ENCODE results near the gene QSOX1.

Gene QSOX1

GRCh38 chr1:180211860-180212229, 57.2 kb downstream of the QSOX1 start:
- Histone ChIP-seq H3K4me1 (ENCODE audit: control insufficient read depth, insufficient read depth, low read length) (no peaks in the 10 kb centered on the region), H3K4me3 (ENCODE audit: low read length in 2 of 2) (no peak overlapping the region), H3K27me3 (ENCODE audit: control insufficient read depth in 1 of 2, insufficient read depth in 2 of 2, low read length in 2 of 2) (peaks cover 2 to 7% of the 10 kb centered on the region in 2 donors), H3K36me3 (ENCODE audit: control insufficient read depth in 2 of 2, insufficient read depth in 2 of 2, low read length in 2 of 2) (no peaks in the 10 kb centered on the region), H3K9me3 (ENCODE audit: control insufficient read depth in 2 of 2, low read length in 2 of 2) (no peaks in the 10 kb centered on the region), H3K9ac (ENCODE audit: low read length in 2 of 2) (no peak overlapping the region), H3K27ac (ENCODE audit: low read length) (no peak overlapping the region)

GRCh38 chr1:180213401-180214170, 58.9 kb downstream of the QSOX1 start:
- no peak overlapping the region for H3K27ac ChIP-seq (ENCODE audit: low read length)
- no peaks in the 10 kb centered on the region for H3K9me3 ChIP-seq (ENCODE audit: control insufficient read depth in 2 of 2, low read length in 2 of 2)
- no peaks in the 10 kb centered on the region for H3K4me1 ChIP-seq (ENCODE audit: control insufficient read depth, insufficient read depth, low read length)
- H3K27me3 ChIP-seq (ENCODE audit: control insufficient read depth in 1 of 2, insufficient read depth in 2 of 2, low read length in 2 of 2), result peaks cover 0 to 7% of the 10 kb centered on the region in 2 donors
- H3K36me3 ChIP-seq (ENCODE audit: control insufficient read depth in 2 of 2, insufficient read depth in 2 of 2, low read length in 2 of 2), result no peaks in the 10 kb centered on the region
- no peak overlapping the region for H3K4me3 ChIP-seq (ENCODE audit: low read length in 2 of 2)
- no peak overlapping the region for H3K9ac ChIP-seq (ENCODE audit: low read length in 2 of 2)

DNA sequence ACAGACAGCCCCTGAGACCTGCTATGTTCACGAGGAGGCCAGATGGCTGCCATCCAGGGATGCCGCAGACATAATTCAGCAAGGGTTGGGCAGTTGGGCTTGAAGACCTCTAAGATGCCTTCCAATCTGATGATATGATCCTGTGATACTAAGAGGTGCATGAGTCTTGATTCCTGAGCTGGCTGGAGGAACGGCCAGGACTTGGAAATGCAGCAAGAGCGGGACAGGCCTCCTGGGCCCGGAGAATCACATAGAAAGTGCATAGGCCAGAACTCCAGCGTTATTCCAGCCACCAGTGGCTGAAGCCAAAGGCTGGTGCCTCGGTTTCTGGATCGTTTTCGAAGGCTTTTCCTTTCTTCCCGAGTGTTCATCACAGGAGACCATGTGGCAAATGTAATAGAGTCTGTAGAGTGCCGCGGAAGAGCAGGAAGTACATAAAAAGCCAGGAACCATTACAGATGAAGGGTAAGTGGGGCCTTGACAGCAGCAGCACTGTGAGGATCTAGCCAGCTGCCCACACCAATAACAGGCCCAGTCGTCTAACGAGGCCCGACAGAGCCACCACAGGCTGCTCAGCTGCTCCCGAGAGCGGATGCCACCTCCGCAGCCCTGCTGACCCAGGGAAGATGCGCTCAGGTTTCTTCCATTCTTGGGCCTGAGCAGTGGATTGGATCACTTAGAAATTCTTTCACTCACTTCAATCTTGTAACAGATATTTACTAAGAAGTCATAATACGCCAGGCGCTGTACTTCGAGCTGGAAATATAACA, 61.4 kb downstream of the QSOX1 start:
- H3K4me3 ChIP-seq (ENCODE audit: low read length in 2 of 2), result no peak overlapping the region
- H3K4me1 ChIP-seq (ENCODE audit: control insufficient read depth, insufficient read depth, low read length), result no peaks in the 10 kb centered on the region
- H3K27ac ChIP-seq (ENCODE audit: low read length), result no peak overlapping the region
- peaks cover 3 to 7% of the 10 kb centered on the region in 2 donors for H3K27me3 ChIP-seq (ENCODE audit: control insufficient read depth in 1 of 2, insufficient read depth in 2 of 2, low read length in 2 of 2)
- H3K9me3 ChIP-seq (ENCODE audit: control insufficient read depth in 2 of 2, low read length in 2 of 2), result no peaks in the 10 kb centered on the region
- no peak overlapping the region for H3K9ac ChIP-seq (ENCODE audit: low read length in 2 of 2)
- H3K36me3 ChIP-seq (ENCODE audit: control insufficient read depth in 2 of 2, insufficient read depth in 2 of 2, low read length in 2 of 2), result no peaks in the 10 kb centered on the region

GRCh38 chr1:180217006-180217405, 62.3 kb downstream of the QSOX1 start:
- Histone ChIP-seq H3K27ac (ENCODE audit: low read length) (no peak overlapping the region), H3K9me3 (ENCODE audit: control insufficient read depth in 2 of 2, low read length in 2 of 2) (no peaks in the 10 kb centered on the region), H3K4me1 (ENCODE audit: control insufficient read depth, insufficient read depth, low read length) (no peaks in the 10 kb centered on the region), H3K9ac (ENCODE audit: low read length in 2 of 2) (no peak overlapping the region), H3K4me3 (ENCODE audit: low read length in 2 of 2) (no peak overlapping the region), H3K36me3 (ENCODE audit: control insufficient read depth in 2 of 2, insufficient read depth in 2 of 2, low read length in 2 of 2) (no peaks in the 10 kb centered on the region), H3K27me3 (ENCODE audit: control insufficient read depth in 1 of 2, insufficient read depth in 2 of 2, low read length in 2 of 2) (peaks cover 2 to 6% of the 10 kb centered on the region in 2 donors)

DNA sequence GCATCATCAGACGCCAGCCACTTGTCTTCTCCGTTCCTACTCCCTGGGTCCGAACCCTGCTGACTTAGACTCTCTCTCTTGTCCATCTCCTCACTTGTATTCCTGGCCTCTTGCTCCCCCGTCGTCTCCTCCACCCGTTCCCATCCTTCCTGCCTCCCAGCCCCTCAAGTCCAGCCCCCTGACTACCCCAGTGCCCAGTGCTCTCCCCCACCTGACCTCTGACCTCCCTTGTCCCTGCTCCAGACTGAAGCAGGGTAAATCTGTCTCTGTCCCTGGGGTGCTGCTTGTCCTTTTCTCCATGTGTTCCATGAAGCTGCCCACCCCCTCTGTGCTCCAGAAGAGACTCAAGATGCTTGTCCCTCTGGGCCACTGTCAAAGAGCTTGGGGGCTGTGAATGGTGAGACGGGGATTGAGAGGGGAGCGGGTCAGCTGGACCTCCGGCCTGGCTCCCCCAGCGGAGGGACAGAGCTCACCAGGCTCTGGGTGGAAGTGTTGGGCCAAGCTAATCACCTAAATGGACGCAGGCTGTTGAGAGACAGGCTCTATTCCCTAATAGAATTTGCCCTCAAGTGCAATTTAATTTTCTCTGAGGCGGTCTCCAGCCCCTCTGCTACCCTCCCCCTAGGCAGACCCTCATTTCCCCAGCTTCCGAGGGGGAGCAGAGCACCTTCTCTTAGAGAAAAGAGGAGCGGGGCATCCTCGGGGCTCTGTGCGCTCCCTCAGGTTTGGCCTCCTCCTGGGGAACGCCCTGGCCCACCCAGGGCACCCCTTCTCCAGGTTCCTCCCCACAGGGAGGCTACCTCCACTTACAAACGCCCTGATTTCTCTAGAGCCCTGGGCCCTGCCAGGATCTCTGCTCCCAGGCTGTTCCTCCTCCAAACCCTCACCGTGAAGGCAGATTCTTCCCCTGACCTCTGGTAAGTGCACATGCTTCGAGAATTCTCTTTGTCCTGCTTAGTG, 64.4 kb downstream of the QSOX1 start:
- Histone ChIP-seq H3K27me3 (ENCODE audit: control insufficient read depth in 1 of 2, insufficient read depth in 2 of 2, low read length in 2 of 2) (peaks cover 0 to 7% of the 10 kb centered on the region in 2 donors), H3K9ac (ENCODE audit: low read length in 2 of 2) (no peak overlapping the region), H3K9me3 (ENCODE audit: control insufficient read depth in 2 of 2, low read length in 2 of 2) (no peaks in the 10 kb centered on the region), H3K36me3 (ENCODE audit: control insufficient read depth in 2 of 2, insufficient read depth in 2 of 2, low read length in 2 of 2) (no peaks in the 10 kb centered on the region), H3K4me1 (ENCODE audit: control insufficient read depth, insufficient read depth, low read length) (peaks cover 5% of the 10 kb centered on the region), H3K4me3 (ENCODE audit: low read length in 2 of 2) (no peak overlapping the region), H3K27ac (ENCODE audit: low read length) (no peak overlapping the region)

GRCh38 chr1:180219776-180220175, 65.1 kb downstream of the QSOX1 start:
- Histone ChIP-seq H3K9me3 (ENCODE audit: control insufficient read depth in 2 of 2, low read length in 2 of 2) (no peaks in the 10 kb centered on the region), H3K4me1 (ENCODE audit: control insufficient read depth, insufficient read depth, low read length) (peaks cover 5% of the 10 kb centered on the region), H3K9ac (ENCODE audit: low read length in 2 of 2) (no peak overlapping the region), H3K27me3 (ENCODE audit: control insufficient read depth in 1 of 2, insufficient read depth in 2 of 2, low read length in 2 of 2) (peaks cover 0 to 10% of the 10 kb centered on the region in 2 donors), H3K27ac (ENCODE audit: low read length) (no peak overlapping the region), H3K36me3 (ENCODE audit: control insufficient read depth in 2 of 2, insufficient read depth in 2 of 2, low read length in 2 of 2) (no peaks in the 10 kb centered on the region), H3K4me3 (ENCODE audit: low read length in 2 of 2) (no peak overlapping the region)

DNA sequence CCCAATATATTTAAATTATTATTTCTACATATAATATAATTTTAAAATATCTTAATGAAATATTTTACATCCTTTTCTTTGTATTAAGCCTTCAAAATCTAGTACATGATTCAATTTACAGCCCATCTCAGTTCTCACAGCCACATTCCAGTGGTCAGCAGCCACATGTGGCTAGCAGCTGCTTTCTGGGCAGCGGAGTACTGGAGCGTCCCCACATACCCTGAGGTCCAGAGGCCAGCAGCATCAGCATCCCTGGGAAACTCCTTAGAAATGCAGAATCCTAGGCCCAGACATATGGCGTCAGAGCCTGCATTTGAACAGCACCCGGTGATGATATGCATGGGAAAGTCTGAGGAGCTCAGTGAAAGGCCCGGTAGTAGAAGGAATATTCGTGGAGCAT, 66.8 kb downstream of the QSOX1 start:
- Histone ChIP-seq H3K9ac (ENCODE audit: low read length in 2 of 2) (no peak overlapping the region), H3K27ac (ENCODE audit: low read length) (no peak overlapping the region), H3K4me1 (ENCODE audit: control insufficient read depth, insufficient read depth, low read length) (peaks cover 5% of the 10 kb centered on the region), H3K27me3 (ENCODE audit: control insufficient read depth in 1 of 2, insufficient read depth in 2 of 2, low read length in 2 of 2) (peaks cover 9 to 22% of the 10 kb centered on the region in 2 donors), H3K4me3 (ENCODE audit: low read length in 2 of 2) (no peak overlapping the region), H3K36me3 (ENCODE audit: control insufficient read depth in 2 of 2, insufficient read depth in 2 of 2, low read length in 2 of 2) (no peaks in the 10 kb centered on the region), H3K9me3 (ENCODE audit: control insufficient read depth in 2 of 2, low read length in 2 of 2) (no peaks in the 10 kb centered on the region)

DNA sequence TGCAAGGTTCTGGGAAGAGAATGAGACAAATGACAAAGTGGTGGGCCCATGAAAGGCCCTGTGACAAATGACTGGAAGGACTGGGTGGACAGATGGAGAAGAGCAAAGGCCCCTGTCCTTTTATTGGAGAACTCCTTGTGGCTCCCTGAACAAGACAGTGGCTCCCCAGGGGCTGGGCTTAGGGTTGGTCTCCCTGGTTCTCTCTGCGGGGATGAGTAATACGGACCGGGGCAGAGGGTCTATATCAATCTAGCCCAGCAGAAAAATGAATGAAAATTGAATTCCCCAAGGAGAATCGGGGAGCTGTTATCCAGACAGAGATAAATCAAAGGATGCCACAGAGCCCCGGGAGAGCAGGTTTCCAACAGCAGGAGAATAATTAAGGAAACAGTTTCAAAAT, 70.2 kb downstream of the QSOX1 start:
- peaks cover 17% of the 10 kb centered on the region for H3K4me1 ChIP-seq (ENCODE audit: control insufficient read depth, insufficient read depth, low read length)

DNA sequence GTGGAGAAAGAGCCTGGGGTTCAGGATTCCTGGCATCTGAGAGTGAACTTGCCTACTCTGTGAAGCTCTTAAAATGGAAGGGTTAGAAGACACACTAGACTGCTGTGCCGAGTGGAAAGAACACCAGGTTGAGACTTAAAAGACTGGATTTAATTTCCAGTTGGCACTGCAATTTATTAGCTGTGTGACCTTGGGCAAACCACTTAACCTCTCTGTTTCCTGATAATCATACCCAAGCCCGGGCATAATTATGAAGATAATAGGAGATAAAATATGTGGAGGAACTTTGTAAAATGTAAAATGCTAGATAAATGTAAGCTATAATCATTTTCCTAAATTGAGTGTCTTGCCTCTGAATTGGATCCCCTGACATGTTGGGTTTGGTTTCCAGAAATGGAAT, 70.7 kb downstream of the QSOX1 start:
- Histone ChIP-seq H3K9me3 (ENCODE audit: control insufficient read depth in 2 of 2, low read length in 2 of 2) (no peaks in the 10 kb centered on the region), H3K36me3 (ENCODE audit: control insufficient read depth in 2 of 2, insufficient read depth in 2 of 2, low read length in 2 of 2) (no peaks in the 10 kb centered on the region), H3K9ac (ENCODE audit: low read length in 2 of 2) (no peak overlapping the region), H3K4me3 (ENCODE audit: low read length in 2 of 2) (no peak overlapping the region), H3K4me1 (ENCODE audit: control insufficient read depth, insufficient read depth, low read length) (peaks cover 18% of the 10 kb centered on the region), H3K27ac (ENCODE audit: low read length) (no peak overlapping the region), H3K27me3 (ENCODE audit: control insufficient read depth in 1 of 2, insufficient read depth in 2 of 2, low read length in 2 of 2) (peaks cover 38% of the 10 kb centered on the region in 2 donors)

More for the DNA sequence above, 70.2 kb downstream of the QSOX1 start:
- Histone ChIP-seq H3K9me3 (ENCODE audit: control insufficient read depth in 2 of 2, low read length in 2 of 2) (no peaks in the 10 kb centered on the region), H3K36me3 (ENCODE audit: control insufficient read depth in 2 of 2, insufficient read depth in 2 of 2, low read length in 2 of 2) (no peaks in the 10 kb centered on the region), H3K27me3 (ENCODE audit: control insufficient read depth in 1 of 2, insufficient read depth in 2 of 2, low read length in 2 of 2) (peaks cover 35 to 37% of the 10 kb centered on the region in 2 donors), H3K9ac (ENCODE audit: low read length in 2 of 2) (no peak overlapping the region), H3K27ac (ENCODE audit: low read length) (no peak overlapping the region), H3K4me3 (ENCODE audit: low read length in 2 of 2) (no peak overlapping the region)

DNA sequence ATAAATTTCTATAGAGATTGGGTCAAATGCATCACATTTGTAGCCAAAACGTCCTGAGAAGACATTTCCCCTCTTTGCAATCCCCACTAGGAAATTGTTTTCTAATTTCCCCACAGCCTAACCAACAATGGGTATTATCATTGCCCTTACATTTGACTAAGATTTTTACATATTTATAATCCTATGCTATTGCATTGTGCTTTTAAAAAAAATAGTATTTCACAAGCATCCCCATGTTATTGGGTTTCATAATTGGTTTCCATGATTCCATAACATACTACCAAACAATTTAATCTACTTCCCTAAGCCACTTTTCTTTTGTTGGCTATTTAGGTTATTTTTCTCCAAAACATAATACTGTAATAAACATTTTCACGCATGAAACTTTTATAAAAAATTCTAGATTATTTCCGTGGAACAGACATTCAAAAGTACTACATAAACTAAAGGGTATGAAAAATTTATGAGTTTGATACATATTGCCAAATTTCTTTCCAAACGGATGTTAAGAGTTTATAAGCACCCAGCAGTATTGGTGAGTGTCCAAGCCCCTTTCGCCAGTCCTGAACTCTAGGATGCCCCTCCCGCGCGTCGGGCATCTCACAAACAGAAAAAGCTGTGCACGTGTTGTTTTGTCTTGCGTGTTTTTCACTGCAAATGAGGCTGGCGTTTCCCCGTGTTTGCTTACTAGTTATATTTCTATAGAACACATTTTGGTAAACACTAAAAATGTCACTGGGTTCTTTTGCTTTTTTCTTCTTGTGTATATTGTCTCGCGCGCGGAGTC, 73.4 kb downstream of the QSOX1 start:
- H3K36me3 ChIP-seq (ENCODE audit: control insufficient read depth in 2 of 2, insufficient read depth in 2 of 2, low read length in 2 of 2), result no peaks in the 10 kb centered on the region
- no peak overlapping the region for H3K9ac ChIP-seq (ENCODE audit: low read length in 2 of 2)
- H3K9me3 ChIP-seq (ENCODE audit: control insufficient read depth in 2 of 2, low read length in 2 of 2), result no peaks in the 10 kb centered on the region
- peaks cover 34% of the 10 kb centered on the region for H3K4me1 ChIP-seq (ENCODE audit: control insufficient read depth, insufficient read depth, low read length)
- H3K4me3 ChIP-seq (ENCODE audit: low read length in 2 of 2), result no peak overlapping the region
- no peak overlapping the region for H3K27ac ChIP-seq (ENCODE audit: low read length)
- peaks cover 51 to 62% of the 10 kb centered on the region in 2 donors for H3K27me3 ChIP-seq (ENCODE audit: control insufficient read depth in 1 of 2, insufficient read depth in 2 of 2, low read length in 2 of 2)
